ENCODE measurements around the gene COG3.

- TF ChIP-seq CTCF (conservative IDR thresholded peaks at IDR 0.05; ENCODE audit: low read depth, low read length), result no peak
- TF ChIP-seq EZH2 (IDR thresholded peaks at IDR 0.05; ENCODE audit: borderline replicate concordance, low read depth, low read length, poor library complexity, severe bottlenecking), result no peak
These were observed 22.9 kb downstream of the COG3 start for GRCh38 chr13:45487604-45488003.
